NB4 (cell line): ENCODE data around the gene SSR2.

ENCODE experiments used
- DNase-seq: peaks from one replicate; pipeline ENCODE4 v3.0.0; 2010; ENCODE audit warnings: low read depth
- H3K4me3 ChIP-seq: one replicate; pipeline ENCODE4 v1.5.1; 2011; ENCODE audit warnings: mild to moderate bottlenecking, low read depth, low read length, moderate library complexity
- MAX ChIP-seq: IDR thresholded peaks from 2 replicates; pipeline ENCODE4 v1.6.1; 2011; ENCODE audit warnings: low read depth, low read length
- MYC ChIP-seq: IDR thresholded peaks from 2 replicates; pipeline ENCODE4 v1.6.1; 2011; ENCODE audit warnings: low read depth, low read length
- POLR2A ChIP-seq: IDR thresholded peaks from 2 replicates; pipeline ENCODE4 v1.6.1; 2011; ENCODE audit warnings: mild to moderate bottlenecking; ENCODE audit not compliant: insufficient read length; ENCODE audit errors: extremely low read depth

SSR2 gene

DNA sequence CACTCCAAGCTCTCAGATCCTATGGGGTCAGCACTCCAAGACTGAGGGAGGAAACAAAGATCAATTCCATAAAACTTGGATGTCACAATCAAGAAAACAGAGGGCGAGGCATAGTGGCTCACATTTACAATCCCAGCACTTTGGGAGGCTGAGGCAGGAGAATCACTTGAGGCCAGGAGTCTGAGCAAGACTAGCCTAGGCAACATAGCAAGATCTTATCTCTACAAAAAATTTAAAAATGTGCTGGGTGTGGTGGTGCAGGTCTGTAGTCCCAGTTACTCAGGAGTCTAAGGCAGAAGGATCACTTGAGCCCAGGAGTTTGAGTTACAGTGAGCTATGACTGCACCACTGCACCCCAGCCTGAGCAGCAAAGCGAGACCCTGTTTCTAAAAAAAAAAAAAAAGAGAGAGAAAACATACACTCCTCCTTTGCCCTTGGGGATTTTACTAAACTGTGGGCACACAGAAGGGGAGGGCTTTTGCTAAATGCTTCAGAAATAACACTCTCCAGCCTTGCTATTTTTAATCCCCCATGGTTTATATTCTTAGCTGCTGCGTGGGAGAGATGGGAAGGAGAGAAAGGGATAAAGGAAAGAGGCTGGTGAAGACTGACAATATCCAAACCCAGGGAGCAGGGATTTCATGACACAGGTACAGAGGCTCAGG lies 60.5 kb downstream of the SSR2 start:
- no peak for TF ChIP-seq MAX
- TF ChIP-seq POLR2A: no peak
- TF ChIP-seq MYC: no peak
- H3K4me3 ChIP-seq: no peak overlapping the region

More for the DNA sequence above, 60.5 kb downstream of the SSR2 start:
- DNase-seq: no peak
